RKO (cell line): Measurements from ENCODE around the gene SLC6A3.
"Not testable (repeated sequence)": the region's sequence is repeated elsewhere in the genome, so short reads cannot be mapped to it uniquely, and the experiment has no call there.

Experiments used
- DNase-seq: peaks from one replicate; pipeline ENCODE4 v3.0.0-alpha.2; 2016; ENCODE audit warnings: low spot score

Gene SLC6A3

DNA sequence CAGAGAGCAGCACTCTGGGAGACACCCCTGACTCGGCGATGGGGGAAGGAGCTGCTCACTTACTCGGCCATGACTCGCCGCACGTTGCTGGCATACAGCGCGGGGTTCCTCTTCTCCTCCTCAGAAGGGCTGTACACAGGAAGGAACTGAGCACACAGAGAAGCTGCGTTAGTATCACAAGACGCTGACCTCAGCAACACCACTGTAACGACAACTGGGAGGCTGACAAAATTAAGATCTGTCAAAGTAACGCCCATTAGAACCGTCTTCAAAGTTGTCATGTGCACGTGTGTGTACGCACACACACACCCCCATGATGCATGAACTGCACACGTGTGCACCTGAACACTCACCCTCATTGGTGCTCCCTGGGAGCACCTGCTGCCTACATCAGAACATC is 32.1 kb upstream of the SLC6A3 start:
- no peak for DNase-seq

DNA sequence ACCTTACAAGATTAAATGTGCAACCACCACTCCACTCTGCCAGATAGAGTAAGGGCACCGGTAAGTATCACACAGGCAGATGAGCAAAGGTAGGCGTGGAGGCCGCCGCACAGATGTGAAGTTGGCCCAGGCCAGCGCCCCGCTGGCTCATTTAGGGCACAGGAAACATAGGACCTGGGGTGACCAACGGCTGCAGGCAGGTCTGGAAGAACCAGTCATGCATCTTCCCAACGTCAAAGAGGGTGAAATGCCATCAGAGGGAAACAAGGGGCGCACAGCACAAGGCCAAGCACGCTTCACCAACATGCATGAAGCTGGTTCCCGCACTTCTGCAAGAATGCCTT is 31.7 kb upstream of the SLC6A3 start:
- DNase-seq: no peak

- no peak for DNase-seq
These were observed 31.1 kb upstream of the SLC6A3 start for GRCh38 chr5:1476181-1476966.

GRCh38 chr5:1475544-1475900 is 30.3 kb upstream of the SLC6A3 start:
- not testable (repeated sequence) for DNase-seq

DNA sequence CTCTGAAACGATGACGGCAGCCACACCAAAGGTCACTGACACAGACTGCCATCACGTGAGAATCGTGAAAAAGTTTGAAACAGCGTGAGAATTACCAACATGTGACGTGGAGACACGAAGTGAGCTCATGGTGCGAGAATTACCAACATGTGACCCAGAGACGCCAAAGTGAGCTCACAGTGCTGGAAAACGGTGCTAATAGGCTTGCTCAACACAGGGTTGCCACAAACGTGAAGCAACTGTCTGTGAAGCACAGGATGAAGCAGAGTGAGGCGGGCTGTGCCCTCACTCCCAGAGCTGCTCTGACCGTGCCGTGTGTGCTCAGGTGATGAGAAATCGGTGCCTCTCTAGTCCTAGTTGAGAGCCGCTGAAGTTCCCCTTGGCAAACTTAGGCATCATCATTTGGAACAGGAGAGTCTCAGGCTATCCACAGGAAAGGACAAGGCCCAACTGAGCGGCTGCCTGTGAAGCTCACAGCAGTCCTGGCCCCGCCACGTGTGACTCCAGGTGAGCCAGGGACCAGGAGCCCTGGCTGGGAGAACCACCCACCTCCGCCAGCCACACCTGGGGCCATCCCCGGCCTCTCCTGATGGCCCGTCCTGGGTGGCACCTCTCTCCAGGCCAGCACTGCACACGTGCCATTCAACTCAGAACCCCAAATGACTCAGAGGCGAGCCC is 29.8 kb upstream of the SLC6A3 start:
- no peak for DNase-seq

DNA sequence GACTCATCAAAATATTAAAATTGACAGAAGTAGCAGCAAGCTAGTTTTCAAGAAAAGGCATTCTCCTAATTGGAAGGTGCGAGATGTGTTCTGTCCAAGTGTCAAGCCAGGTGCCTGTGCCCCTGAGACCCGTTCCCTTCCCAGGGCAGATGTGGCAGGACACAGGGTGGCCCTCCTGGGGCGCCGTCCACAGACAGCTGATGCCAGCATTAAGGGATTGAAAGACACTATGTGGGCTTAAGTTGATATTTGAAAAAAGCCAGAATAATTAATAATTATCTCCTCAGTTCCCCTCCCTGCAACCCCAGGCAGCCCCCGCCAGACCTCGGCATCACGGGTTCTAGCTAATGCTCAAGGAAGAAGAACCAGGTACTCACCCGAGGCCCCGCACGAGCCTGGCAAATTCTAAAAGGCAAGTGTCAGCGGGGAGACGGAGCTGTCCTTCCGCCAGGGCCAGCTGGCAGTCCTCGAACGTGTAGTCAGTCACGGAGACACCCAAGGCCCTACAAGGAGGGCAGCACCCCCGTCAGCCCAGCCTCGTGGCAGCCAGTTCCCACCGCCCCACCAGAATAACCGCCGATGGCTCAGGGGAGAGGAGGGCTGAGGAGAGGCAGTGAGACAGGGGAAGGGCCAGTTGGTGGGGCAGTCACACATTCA is 29.1 kb upstream of the SLC6A3 start:
- no peak for DNase-seq

DNA sequence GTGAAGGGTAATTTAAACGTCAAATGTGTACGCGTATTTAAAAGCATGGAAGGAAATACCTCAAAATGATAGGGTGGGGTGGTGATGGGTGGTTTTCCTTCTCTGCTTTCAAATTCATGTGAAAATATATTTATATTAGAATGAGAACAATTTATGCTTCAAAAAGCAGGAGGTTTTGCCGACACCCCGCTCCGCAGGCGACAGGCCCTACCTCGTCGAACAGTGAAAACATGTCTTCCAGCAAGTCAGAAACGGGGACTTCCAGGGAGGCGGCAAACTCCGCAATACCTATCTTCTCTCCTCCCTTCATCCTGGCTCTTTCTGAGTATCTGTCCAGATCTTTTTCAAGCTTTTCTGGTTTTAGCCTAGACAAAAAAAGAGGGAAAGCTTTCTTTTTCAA is 28.5 kb upstream of the SLC6A3 start:
- DNase-seq: no peak

GRCh38 chr5:1472964-1473628 is 27.9 kb upstream of the SLC6A3 start:
- no peak for DNase-seq

GRCh38 chr5:1471997-1472963 is 27.0 kb upstream of the SLC6A3 start:
- no peak for DNase-seq

- DNase-seq: no peak
These were observed 26.1 kb upstream of the SLC6A3 start for GRCh38 chr5:1471240-1471853.

GRCh38 chr5:1470762-1471211 is 25.5 kb upstream of the SLC6A3 start:
- no peak for DNase-seq

DNA sequence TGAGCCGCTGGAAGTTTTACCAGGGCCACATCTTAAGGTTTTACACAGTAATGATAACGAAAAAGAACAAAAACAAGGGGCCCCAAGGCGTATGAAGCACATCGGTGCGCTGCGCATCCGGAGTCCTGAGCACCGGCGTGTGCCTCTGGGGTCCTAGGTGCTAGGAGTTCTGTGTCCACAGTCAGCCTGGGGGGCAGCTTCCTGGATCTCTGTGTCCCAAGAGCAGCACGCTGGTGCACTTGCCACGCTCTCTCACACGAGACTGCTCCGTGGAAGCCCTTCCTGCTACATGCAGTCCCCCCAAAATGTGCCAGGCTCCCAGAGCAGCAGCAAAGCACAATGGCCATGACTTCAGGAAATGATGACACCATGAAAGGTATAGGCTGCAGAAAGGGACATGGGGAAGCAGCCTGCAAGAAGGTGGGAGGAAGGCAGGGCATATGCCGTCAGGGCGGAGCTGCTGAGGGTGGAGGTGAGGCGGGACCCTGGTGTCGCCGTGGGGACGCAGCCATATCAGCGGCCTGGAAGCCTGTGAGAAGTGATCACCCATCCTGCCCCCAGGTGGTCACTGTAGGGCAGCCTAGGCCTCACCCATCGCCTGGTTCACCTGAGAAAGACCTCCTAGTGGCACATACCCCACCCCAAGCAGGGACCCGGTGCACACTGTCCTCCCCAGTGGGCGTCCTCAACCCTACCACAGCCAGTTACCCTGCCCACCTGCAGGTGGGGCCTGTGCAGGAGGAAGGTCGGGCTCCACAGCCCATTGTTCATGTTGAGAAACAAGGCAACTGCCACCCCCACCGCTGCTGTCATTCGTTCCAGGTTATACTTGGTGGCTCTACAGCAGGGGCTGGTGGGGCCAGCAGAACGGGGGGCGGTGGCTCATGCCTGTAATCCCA is 23.6 kb upstream of the SLC6A3 start:
- DNase-seq: no peak

GRCh38 chr5:1468247-1468612 is 23.0 kb upstream of the SLC6A3 start:
- DNase-seq: no peak

DNA sequence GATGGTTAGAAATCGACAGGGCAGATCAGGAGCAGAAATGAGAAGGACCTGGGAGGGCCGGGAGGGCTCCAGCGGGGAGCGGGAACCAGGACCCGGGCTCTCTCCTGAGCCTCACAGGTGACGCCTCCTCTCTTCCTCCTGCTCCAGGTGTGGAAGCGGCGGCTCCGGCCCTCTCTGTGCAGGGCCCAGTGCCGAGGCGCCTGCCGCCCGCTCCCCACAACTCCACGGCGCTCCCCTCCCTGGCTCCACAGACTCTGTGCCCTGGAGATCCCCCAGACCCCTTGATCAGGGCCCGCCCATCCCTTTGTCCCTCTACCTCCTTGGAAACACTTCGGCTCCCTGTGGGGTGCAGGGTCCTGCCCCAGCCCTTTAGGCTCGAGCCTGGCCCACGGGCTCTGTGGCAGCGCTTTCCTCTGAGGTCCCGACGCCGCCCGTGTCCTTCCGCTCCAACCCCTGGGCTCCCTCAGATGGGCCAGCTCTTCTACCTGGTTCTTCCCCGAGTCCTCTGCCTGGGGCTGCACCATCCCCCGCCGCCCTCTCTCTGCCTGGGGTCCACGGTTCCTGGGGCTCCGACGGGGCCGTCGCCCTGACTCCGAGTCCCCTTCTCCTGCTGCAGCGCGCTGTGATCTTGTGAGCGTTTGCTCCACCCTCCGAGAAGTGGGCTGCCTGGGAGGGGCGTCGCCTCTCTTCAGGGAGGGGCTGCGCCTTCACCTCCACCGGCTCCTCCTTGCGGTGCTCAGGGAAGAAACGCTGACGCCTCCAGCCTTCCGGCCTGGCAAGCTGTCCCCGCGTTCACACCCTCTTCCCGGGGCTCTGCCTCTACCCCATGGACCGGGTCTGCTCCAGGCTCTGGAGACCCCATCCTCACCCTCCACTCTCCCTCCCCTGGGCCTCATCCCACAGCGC is 22.4 kb upstream of the SLC6A3 start:
- no peak for DNase-seq

GRCh38 chr5:1466631-1467265 is 21.5 kb upstream of the SLC6A3 start:
- no peak for DNase-seq

- no peak for DNase-seq
These were observed 20.8 kb upstream of the SLC6A3 start for GRCh38 chr5:1465966-1466471.

- DNase-seq: no peak
These were observed 19.9 kb upstream of the SLC6A3 start for GRCh38 chr5:1465117-1465516.

GRCh38 chr5:1464511-1464910 is 19.3 kb upstream of the SLC6A3 start:
- DNase-seq: no peak
